CD4-positive, alpha-beta T cell treated with Interleukin-6 at 100 ng/mL for 8 hours (primary cell): ENCODE measurements around the gene IRAK1.

Experiments used
- DNase-seq: peaks from one replicate; pipeline ENCODE4 v3.0.0-alpha.2; 2020; ENCODE audit warnings: mixed read lengths, low spot score

The IRAK1 gene

DNA sequence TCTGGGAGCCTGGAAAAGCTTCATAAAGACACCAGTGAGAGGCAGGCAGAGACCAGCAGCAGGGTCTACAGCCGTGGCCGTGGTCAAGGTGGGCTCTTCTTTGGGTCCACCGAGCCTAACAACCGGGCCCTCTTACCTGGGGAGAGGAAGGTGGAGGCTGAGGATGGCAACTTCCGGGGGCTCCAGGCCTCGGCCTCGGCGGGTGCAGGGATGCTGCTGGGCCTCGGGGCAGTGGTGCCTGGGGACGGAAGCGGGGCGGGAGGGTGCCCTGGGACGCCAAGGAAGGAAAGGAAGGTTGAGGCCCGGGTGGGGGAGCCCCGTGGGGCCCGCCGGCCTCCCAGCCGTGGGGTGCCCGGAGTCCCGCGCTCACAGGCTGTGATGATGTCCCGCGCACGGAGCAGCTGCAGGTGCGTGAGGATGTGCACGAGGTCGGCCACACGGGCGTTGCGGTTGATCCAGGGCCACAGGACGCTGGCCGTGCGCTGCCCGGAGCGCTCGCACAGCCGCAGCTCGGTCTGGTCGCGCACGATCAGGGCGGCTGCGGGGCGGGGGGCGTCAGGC lies 561 bp downstream of the IRAK1 start:
- DNase-seq = no peak

DNA sequence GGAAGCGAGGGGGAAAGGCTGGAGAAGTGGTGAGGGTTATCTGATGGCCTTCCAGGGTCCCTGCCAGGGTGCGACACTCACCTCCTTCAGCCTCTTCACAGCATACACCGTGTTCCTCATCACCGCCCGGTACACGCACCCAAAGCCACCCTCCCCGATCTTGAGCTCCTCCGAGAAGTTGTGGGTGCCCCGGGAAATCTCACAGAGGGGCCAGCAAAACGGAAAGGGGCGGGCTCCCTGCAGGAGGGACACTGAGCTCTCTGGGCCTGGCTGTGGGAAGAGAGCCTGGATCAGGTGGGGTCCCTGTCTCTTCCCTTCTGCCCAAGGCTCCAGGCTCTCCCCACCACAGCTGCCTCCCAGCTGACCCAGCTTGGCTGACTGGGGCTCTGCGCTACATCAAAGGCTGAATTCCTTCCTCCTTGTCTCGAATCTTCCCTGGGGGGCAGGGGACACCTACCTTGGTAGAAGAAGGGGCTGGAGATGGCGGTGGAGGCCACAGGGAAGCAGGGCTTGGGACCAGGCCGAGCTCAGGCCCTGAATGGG lies 1.1 kb downstream of the IRAK1 start:
- no peak for DNase-seq

DNA sequence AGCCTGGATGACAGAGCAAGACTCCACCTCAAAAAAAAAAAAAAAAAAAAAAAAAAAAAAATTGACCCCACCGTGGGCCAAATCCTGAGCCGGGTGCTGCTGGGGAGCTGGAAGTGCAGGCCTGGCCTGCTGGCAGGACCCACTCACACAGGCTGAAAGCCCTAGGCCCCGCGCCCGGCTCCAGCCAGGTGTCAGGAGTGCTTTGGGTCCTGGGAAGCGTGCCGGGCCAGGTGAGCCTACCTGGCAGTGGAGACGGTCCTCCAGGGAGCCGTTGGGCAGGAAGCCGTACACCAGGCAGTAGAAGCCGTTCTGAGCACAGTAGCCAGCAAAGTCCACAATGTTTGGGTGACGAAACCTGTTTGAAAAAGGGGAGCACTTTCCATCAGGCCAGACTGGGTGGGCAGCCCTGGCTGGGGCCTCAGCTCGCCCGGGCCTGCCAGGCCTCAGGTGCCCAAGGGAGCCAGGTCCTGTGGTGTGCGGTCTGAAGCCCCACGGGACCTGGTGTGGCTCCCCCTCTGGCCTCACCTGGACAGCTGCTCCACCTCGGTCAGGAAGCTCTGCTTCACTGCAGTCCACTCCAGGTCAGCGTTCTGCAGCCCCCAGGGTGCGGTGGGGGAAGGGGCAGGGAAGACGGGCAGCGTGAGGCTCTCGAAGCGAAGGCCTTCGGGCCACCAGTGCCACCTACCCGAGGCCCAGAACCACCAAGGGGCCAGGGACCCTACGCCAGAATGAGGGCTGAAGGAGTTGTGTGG lies 1.8 kb downstream of the IRAK1 start:
- no peak for DNase-seq

DNA sequence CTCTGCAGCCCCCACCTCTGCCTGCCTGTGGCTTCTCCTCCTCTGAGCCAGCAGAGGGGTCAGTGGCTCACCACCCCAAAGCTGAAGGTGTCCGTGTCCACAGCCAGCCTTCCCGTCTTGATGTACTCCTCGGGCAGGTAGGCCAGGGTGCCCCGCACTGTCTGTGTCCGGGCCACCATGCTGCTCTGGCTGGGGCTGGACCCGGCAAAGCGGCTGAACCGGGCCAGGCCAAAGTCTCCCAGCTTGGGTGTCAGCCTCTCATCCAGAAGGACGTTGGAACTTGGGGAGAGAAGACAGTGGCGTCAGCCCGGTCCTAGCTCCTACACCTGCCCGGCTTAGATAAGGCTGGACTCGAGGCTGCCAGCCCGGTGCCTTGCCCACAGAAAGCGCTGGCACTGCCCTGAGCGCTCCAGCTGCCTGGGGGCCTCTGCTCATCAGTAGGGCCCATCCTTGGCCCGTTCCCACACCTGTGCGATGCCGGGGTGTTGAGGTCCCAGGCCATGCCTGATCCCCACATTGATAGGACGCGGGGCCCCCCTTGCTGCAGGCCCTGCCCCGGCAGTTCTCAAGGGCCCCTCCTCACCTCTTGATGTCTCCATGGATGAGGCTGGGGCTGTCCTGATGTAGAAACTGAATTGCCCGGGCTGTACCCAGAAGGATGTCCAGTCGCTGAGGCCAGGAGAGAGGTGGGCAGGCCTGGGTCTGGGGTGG lies 3.2 kb downstream of the IRAK1 start:
- no peak for DNase-seq

GRCh38 chrX:154015581-154016264 lies 4.0 kb downstream of the IRAK1 start:
- no peak for DNase-seq

DNA sequence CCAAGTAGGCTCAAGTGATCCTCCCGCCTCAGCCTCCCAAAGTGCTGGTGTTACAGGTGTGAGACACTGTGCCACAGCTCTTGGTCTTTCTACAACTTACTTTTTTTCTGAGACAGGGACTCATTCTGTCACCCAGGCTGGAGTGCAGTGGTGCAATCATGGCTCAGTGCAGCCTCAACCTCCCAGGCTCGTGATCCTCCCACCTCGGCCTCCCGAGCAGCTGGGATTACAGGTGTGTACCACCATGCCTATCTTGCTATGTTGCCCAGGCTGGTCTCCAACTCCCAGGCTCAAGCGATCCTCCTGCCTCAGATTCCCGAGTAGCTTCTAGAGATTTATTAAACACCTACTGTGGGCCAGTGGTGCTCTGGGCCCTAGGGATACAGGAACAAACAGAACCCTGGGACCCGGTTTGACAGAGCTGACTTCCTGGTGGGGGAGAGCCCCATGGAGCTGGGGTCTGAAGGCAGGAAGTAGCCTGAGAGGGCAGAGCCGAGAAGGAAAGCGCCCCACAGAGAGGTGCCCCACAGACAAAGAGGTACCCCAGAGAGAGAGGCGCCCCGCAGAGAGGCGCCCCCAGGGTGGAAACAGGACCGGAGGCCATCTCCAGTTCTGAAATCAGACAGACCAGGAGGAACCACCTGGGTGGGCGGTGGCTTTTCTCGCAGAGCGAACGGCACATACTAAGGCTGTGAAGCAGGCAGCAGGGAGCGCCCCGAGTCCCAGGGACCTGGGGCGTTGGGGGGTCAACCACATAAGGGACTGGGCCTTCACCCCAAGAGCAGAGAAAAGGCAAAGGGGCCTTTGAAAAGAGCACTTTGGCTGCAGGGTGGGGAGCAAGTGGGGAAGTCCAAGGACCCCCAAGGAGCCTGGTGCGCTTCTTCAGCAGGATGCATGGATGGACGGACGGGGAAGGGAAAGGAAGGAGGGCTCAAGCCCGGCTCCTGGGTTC lies 5.0 kb downstream of the IRAK1 start:
- no peak for DNase-seq

GRCh38 chrX:154013614-154014360 lies 5.9 kb downstream of the IRAK1 start:
- peak; percentile 41 for DNase-seq

DNA sequence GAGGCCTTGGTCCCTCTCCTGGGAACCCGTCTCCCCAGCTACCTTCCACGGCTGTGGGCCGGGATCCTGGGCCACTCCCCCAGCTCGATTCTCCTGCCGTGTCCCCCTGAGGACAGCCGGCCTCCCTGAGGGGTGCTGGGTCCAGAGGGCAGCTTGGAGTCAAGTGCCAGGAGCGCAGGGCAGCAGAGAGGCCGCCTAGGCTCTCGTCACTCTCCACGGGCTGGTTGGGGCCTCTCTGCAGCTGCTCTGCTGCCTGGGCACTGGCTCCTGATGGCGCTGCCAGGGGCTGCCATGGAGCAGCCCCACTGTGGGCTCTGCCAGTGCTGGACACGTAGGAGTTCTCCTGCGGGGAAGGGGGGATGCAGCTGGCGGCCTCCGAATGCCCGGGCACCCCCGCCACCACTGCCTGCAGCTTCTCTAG lies 6.7 kb downstream of the IRAK1 start:
- no peak for DNase-seq

- DNase-seq = no peak
Measured at GRCh38 chrX:154012336-154012991, 7.2 kb downstream of the IRAK1 start.

- no peak for DNase-seq
Measured at GRCh38 chrX:154011376-154012335, 8.0 kb downstream of the IRAK1 start.

DNA sequence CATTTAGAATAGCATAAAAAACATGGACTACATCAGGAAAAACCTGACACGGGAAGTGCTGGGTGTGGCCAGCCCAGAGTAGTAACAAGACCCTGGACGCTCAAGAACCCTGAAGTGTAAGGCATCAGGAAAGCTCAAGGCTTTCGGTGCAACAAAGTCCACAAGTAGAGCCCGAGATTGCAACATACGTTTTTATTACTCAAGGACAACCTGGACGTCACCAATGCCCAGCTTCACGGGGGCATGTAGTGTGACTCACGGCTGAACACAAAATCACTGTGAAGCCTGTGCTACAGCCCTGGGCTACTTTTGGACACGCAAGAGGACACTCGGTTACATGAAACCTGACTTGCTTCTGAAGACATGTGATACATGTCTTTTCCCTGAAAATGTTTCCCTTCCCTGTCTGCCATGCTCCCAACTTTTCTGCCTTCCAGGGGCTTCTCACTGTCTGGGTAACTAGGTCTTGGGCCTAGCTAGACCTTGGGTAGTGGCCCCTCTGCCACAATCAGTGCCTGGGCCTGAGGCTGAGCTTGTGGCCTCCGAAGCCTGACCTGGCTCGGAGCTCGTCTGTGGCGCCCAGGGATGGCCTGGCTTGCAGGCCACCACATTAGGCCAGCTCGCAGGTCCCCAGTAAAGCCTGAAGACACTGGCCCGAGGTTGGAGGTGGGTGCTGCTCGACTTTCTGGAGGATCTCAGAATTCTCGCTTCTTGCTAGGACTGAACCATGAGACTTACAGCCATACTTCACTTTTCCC lies 9.2 kb downstream of the IRAK1 start:
- DNase-seq = no peak

DNA sequence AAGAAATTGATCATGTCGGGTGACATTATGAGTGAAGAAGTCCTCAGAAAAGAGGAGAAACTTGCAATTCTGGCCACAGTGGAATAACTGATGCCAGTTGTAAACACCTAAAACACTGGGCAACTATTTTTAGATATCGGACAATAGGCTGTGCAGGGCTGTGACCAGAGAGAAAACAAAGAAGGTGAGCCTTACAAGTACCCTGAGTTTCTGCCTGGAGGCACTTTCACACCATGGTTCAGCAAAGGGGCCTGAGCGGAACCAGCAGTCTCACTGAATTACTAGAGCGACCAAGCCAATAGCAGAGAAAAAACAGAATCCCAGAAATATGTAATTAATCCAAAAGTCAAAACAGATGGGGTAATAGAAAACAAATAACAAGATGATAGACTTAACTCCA lies 11.2 kb downstream of the IRAK1 start:
- no peak for DNase-seq

DNA sequence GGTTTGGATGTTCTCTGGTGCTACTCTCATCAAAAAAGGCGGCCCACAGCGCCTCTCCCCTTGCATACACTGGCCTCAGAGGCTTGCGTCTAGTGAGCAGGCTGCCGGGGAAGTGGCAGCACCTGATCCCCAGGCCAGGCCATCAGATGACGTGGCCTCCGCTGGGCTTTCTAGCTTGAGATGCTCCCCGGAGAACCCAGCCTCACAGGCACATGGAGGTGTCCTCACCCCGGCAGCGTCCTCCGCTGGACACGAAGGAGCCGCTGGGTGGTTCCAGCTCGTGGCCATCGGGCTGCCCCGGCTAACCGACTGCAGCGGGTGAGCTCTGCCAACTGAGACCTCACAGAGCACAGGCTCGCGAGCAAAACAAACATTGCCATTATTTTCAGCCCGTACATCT lies 12.8 kb downstream of the IRAK1 start:
- no peak for DNase-seq

- DNase-seq = no peak
Measured at GRCh38 chrX:154004315-154004714, 15.4 kb downstream of the IRAK1 start.

DNA sequence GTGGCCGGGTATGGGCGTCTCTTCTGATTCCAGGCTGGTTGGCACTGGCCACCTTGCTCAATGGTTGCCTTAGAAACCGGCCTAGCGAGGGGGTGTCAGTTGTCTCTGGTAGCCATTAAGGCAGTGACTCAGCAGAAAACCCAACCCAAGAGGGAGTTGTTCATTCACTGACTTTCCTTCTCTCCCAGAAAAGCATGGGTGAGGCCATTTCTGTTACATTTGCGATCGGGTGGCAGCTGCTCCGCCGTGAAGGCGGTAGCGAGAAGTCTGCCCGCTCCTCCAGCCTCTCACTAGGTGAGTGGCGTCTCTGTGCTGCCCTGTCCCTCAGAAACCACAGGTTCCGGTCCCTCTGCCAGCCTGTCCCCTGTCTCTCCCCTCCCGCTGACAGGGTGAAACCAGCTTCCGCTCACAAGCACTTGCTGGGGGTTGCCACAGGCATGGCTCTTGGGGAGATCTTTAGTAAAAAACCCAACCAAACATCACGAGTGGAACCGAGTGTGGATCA lies 17.4 kb downstream of the IRAK1 start:
- peak; percentile 56 for DNase-seq

DNA sequence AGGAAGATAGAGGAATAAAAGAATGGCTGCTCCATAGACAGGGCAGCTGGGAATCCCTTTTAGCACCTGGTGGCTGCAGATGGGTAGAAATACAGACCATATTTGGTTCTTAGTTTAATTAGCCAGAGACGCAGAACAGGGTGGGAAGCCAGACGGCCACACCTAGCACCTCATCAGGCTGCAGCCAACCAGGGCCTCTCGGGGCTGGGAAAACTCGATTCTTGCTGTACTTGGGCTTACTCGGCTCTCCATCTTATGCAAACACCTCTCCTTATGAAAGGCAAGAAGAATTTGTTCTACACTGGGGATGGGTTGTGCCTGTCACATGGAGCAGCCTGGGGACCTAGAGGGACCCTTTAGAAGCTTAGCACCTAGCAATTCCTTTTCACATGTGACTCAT lies 19.7 kb downstream of the IRAK1 start:
- DNase-seq = no peak

DNA sequence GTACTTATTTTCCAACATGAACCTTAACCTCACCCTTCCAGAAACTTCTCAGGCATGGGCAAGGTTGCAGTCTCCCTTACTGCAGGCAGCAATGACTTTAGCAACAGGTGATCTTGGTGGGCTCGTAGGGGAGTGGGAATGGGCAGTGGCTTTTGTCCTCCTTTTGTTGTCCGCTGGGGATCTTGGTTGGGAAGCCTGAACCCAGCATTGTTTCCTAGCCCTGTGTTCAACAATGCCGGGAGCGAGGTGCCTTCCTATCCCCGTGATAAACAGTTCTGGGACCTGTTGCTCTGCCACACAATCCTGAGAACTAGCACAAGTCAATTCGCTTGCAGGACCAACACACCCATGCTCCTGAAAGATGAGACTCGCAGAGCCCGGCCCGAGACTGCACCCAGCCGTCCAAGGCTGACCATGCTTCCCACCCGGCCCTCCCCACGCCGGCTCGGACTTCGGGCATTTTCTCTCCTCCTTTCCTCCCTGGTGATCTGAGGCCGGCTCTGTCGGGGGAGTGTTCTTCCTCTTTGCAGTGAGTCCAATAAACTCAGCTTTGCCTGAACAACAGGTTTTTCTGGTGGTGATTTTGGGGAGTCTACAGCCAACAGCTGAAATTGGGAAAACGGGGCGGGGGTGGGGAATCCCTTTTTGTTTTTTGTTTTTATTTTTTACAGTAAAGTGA lies 20.2 kb downstream of the IRAK1 start:
- no peak for DNase-seq
